Effector memory CD4-positive, alpha-beta T cell (primary cell): ENCODE results near the gene ORM1.

Experiments used
- DNase-seq, 3 donors: peaks; one replicate each; pipeline ENCODE4 v3.0.0-alpha.2; 2020
- H3K27ac ChIP-seq: 2 replicates; pipeline ENCODE4 v1.7.0; 2013; ENCODE audit warnings: mild to moderate bottlenecking, low read length, moderate library complexity; ENCODE audit not compliant: insufficient read depth, poor library complexity, severe bottlenecking
- H3K27me3 ChIP-seq: replicated peaks from 2 replicates; pipeline ENCODE4 v1.7.0; 2013; ENCODE audit warnings: mild to moderate bottlenecking, low read length; ENCODE audit not compliant: insufficient read depth, control insufficient read depth, poor library complexity, severe bottlenecking
- H3K36me3 ChIP-seq: 2 replicates; pipeline ENCODE4 v1.7.0; 2013; ENCODE audit warnings: mild to moderate bottlenecking, low read length, moderate library complexity; ENCODE audit not compliant: control insufficient read depth, insufficient read depth
- H3K4me1 ChIP-seq: 2 replicates; pipeline ENCODE4 v1.7.0; 2013; ENCODE audit warnings: low read length, mild to moderate bottlenecking; ENCODE audit not compliant: control insufficient read depth, insufficient read depth, poor library complexity, severe bottlenecking
- H3K4me3 ChIP-seq: 2 replicates; pipeline ENCODE4 v1.7.0; 2013; ENCODE audit warnings: low read length, low read depth, mild to moderate bottlenecking; ENCODE audit not compliant: insufficient read depth, poor library complexity, severe bottlenecking
- H3K9me3 ChIP-seq: 2 replicates; pipeline ENCODE4 v1.7.0; 2013; ENCODE audit warnings: mild to moderate bottlenecking, low read length, moderate library complexity; ENCODE audit not compliant: control insufficient read depth

Gene ORM1

DNA sequence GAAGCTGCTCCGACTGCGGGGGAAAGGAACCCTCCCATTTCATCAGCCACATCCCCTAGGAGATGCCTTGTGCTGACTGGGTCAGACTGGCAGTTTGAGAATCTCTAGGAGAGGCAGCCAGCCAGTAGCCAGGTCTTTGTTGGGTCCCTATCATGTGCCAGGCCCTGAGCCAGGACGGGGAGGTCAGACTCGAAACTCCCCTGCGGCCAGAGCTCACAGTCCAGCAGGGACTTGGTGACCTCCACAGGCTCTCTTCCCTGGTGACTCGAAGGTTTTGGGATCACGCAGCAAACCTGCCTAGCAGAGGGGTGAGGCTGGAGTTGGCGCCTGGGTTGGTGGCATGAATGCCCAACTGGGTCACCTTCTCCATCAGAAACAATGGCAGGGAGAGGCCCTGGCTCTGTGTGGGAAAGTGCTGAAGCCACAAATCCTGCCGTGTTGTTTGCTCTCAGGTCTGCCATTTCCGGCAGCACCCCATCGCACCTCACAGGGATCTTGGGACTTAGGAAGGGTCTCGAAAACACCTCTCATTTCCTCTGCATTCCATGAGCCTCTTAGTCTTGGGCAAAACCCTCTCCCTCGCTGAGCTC lies 14.4 kb upstream of the ORM1 start:
- no peak overlapping the region for H3K4me3 ChIP-seq
- no peaks in the 10 kb centered on the region for H3K9me3 ChIP-seq
- H3K27me3 ChIP-seq, result no peaks in the 10 kb centered on the region
- no peak overlapping the region for H3K27ac ChIP-seq
- peaks cover 4% of the 10 kb centered on the region for H3K4me1 ChIP-seq
- no peak for DNase-seq
- no peaks in the 10 kb centered on the region for H3K36me3 ChIP-seq

DNA sequence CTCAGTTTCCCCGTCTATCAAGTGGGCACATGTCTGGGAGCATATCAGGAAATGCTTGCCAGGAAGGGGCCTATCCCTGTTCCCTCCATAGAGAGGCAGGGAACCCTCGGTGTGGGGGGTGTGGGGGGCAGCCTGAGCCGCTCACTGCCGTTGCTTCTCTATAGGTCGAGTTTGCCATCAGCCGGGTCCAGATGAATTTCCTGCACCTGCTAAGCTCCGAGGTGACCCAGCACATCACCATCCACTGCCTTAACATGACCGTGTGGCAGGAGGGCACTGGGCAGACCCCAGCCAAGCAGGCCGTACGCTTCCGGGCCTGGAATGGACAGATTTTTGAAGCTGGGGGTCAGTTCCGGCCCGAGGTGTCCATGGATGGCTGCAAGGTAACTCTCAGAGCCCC lies 13.8 kb upstream of the ORM1 start:
- H3K4me3 ChIP-seq, result no peak overlapping the region
- H3K4me1 ChIP-seq, result peaks cover 4% of the 10 kb centered on the region
- DNase-seq, result no peak
- no peaks in the 10 kb centered on the region for H3K9me3 ChIP-seq
- no peaks in the 10 kb centered on the region for H3K36me3 ChIP-seq
- no peaks in the 10 kb centered on the region for H3K27me3 ChIP-seq
- H3K27ac ChIP-seq, result no peak overlapping the region

DNA sequence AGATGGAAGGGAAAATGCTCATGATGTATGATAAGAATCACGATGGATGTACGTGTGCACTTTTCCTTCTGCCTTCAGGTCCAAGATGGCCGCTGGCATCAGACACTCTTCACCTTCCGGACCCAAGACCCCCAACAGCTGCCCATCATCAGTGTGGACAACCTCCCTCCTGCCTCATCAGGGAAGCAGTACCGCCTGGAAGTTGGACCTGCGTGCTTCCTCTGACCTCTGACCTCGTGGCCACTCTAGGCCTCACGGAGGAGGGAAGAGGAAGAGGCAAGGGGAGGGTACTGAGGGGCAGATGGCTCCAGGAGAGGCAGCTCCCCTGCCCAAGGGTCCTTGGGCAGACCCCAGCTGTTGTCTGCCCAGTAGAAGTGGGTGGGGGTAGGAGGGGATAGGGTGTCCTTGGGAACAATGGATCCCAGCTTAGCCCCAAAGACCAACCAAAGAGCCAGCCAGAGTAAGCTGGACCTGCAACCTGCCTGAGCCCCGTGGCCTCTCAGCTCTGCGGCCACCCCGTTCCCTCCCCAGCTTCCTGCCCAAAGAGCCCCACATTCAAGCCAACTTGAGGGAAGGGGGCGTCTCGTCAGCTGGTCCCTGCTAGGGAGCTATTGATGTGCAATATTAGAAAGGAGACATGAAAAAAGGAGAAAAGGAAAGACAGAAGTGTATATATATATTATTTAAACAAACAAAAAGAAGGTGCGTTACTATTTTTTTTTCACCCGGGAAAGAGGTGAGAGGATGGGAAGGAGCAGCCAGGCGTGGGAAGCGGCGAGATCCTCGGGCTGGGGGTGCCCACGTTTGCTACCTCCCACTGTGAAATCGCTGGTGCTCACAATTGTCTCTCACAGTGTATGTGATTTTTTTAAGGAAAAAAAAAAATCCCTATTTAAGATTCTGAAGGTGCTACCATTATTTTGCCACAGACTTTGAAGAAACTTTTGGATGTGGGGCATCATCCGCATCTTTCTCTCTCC lies 12.1 kb upstream of the ORM1 start:
- Histone ChIP-seq H3K36me3 (no peaks in the 10 kb centered on the region), H3K27me3 (no peaks in the 10 kb centered on the region)
- no peak for DNase-seq

DNA sequence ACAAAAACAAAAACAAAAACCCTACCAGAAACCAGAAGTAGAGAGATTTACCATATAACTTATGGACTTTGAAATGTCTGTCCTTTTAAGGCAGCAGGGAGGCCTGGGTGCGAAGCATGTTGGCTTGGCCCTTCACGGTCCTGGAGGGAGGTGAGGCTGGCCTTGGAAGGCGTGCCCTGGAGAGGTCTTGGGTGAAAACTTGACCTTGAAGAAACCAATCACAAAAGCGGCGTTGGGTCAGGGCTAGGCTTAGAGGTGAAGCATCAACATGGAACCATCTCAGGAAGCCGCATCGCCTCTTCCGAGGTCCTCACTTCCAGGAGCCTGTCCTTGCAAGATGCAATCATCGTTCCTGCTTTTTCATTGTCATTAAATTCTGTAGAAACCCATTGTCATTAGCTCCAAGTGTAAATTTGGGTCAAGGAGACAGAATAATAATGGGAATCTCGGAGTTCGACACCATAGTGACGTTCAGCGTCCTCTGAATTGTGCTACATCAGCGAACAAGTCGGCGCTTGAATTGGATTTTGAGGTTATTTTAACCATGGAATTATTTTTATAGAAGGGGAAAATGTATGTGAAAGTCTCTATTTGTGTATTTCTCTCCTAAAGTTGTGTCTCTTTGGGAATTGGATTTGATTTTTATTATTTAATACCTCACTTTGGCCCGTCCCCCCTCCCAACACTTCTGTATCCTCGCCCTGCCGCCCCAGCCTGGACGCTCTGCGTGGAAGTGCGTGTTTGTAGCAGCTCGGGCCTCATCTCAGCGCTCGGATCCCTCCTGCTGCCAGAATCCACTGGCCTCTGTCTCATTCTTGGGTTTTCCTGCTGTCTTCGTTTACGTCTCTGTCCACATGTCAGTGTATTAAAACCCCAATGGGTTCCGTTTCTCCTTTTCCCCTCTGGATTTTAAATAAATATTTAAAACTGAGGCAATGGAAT lies 11.1 kb upstream of the ORM1 start:
- DNase-seq, result no peak
- no peaks in the 10 kb centered on the region for H3K4me1 ChIP-seq
- H3K36me3 ChIP-seq, result no peaks in the 10 kb centered on the region
- peaks cover 2% of the 10 kb centered on the region for H3K27me3 ChIP-seq
- no peaks in the 10 kb centered on the region for H3K9me3 ChIP-seq
- H3K27ac ChIP-seq, result no peak overlapping the region
- H3K4me3 ChIP-seq, result no peak overlapping the region

More for the DNA sequence above, 12.1 kb upstream of the ORM1 start:
- Histone ChIP-seq H3K4me1 (no peaks in the 10 kb centered on the region), H3K9me3 (no peaks in the 10 kb centered on the region), H3K27ac (no peak overlapping the region), H3K4me3 (no peak overlapping the region)

DNA sequence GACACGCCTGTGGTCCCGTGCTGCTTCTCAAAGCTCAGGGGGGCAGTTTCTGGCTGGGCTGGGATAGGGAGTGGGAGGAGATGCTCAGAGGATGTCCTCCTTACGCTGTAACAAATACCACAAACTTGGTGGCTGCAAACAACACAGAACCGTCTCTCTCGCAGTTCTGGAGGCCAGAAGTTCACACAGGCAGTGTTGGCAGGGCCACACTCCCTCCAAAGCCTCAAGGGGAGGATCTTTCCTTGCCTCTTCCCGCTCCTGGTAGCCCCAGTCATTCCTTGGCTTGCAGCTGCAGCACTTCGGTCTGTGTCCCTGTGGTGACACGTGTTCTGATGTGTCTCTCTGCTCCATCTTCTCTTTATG lies 10.4 kb upstream of the ORM1 start:
- no peaks in the 10 kb centered on the region for H3K4me1 ChIP-seq
- no peak overlapping the region for H3K27ac ChIP-seq
- H3K4me3 ChIP-seq, result no peak overlapping the region
- H3K36me3 ChIP-seq, result no peaks in the 10 kb centered on the region
- DNase-seq, result no peak
- H3K27me3 ChIP-seq, result peaks cover 2% of the 10 kb centered on the region
- H3K9me3 ChIP-seq, result no peaks in the 10 kb centered on the region

GRCh38 chr9:114313186-114313585 lies 9.7 kb upstream of the ORM1 start:
- Histone ChIP-seq H3K4me3 (no peak overlapping the region), H3K4me1 (no peaks in the 10 kb centered on the region), H3K27me3 (peaks cover 2% of the 10 kb centered on the region), H3K36me3 (no peaks in the 10 kb centered on the region), H3K27ac (no peak overlapping the region), H3K9me3 (no peaks in the 10 kb centered on the region)
- no peak for DNase-seq

GRCh38 chr9:114314256-114314867 lies 8.5 kb upstream of the ORM1 start:
- Histone ChIP-seq H3K27me3 (peaks cover 2% of the 10 kb centered on the region), H3K4me3 (no peak overlapping the region), H3K9me3 (no peaks in the 10 kb centered on the region), H3K4me1 (no peaks in the 10 kb centered on the region), H3K27ac (no peak overlapping the region), H3K36me3 (no peaks in the 10 kb centered on the region)
- no peak for DNase-seq

GRCh38 chr9:114314881-114315722 lies 7.8 kb upstream of the ORM1 start:
- no peaks in the 10 kb centered on the region for H3K9me3 ChIP-seq
- H3K27me3 ChIP-seq, result peaks cover 2% of the 10 kb centered on the region
- no peak overlapping the region for H3K27ac ChIP-seq
- H3K4me3 ChIP-seq, result no peak overlapping the region
- no peaks in the 10 kb centered on the region for H3K36me3 ChIP-seq
- DNase-seq, result no peak
- H3K4me1 ChIP-seq, result no peaks in the 10 kb centered on the region
